ENCODE data around the gene SPOCD1.

The SPOCD1 gene

DNA sequence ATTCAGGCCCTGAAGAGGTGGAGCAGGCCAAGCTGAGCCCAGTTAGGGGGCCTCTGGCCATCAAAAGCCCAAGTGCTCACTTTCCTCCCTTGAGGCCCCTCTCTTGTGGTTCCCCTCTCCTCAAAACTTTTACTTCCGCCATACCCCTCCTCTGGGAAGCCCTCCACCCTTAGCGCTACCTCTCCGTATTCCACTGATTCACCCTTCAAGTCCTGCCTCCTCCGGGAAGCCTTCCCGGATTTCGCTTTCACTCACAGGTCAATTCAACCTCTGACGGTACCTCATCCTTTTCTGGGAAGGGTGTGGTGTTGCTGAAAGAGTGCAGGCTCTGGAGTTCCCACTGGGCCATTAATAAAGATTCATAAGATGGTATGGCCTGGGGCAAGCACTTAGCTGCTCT, 19.1 kb downstream of the SPOCD1 start:
- Histone ChIP-seq H3K27me3 (peaks cover 18% of the 10 kb centered on the region), H3K27ac (no peak overlapping the region), H3K4me3 (ENCODE audit: low read depth in 1 of 2, low read length in 1 of 2) (no peak overlapping the region), H3K9me3 (no peaks in the 10 kb centered on the region), H3K36me3 (no peaks in the 10 kb centered on the region), H3K4me1 (ENCODE audit: control insufficient read depth in 1 of 2, insufficient read depth in 1 of 2, low read depth in 1 of 2, low read length in 1 of 2) (peaks cover 0 to 8% of the 10 kb centered on the region in 2 experiments)
- TF ChIP-seq, protein P1, sequence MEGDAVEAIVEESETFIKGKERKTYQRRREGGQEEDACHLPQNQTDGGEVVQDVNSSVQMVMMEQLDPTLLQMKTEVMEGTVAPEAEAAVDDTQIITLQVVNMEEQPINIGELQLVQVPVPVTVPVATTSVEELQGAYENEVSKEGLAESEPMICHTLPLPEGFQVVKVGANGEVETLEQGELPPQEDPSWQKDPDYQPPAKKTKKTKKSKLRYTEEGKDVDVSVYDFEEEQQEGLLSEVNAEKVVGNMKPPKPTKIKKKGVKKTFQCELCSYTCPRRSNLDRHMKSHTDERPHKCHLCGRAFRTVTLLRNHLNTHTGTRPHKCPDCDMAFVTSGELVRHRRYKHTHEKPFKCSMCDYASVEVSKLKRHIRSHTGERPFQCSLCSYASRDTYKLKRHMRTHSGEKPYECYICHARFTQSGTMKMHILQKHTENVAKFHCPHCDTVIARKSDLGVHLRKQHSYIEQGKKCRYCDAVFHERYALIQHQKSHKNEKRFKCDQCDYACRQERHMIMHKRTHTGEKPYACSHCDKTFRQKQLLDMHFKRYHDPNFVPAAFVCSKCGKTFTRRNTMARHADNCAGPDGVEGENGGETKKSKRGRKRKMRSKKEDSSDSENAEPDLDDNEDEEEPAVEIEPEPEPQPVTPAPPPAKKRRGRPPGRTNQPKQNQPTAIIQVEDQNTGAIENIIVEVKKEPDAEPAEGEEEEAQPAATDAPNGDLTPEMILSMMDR (IDR thresholded peaks at IDR 0.05): no peak

DNA sequence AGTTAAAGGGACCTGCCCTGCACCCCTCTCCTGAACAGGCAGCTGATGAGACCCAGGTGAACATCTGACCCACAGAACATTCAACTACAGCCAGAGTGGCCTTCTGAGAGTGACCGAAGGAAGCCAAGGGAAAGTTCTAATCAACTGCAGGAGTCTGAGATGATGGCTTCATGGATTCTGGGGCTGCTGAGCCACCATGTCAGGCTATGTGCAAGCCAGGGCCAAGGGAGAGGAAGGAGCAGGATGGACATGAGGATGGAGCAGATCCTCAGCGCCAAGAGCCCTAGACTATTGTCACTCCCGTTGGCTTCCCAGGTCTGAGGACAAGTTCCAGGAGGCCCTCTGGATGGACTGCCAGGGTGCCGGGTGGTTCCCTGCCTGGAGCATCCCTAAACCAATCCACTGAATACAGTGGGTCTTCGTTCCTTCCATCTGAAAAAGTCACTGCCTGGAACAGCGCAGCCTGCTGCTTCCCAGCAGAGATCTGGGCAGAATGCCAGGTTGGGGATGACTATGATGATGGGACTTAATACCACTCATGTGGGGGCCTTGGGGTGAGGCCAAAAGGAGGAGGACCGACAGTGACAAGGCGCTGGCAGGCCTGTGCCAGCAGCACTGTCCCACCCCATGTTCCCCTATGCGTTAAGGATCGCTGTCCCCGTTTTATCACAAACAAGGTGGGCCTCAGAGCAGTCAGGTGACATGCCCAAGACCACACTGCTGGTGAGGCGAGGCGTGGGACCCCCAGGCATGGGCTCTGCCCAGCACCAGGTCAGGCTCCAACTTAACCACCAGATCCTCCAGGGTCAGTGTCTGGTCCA, 19.8 kb downstream of the SPOCD1 start:
- Histone ChIP-seq H3K27me3 (peaks cover 18% of the 10 kb centered on the region), H3K9me3 (no peaks in the 10 kb centered on the region), H3K4me1 (ENCODE audit: control insufficient read depth in 1 of 2, insufficient read depth in 1 of 2, low read depth in 1 of 2, low read length in 1 of 2) (peaks cover 0 to under 1% of the 10 kb centered on the region in 2 experiments), H3K36me3 (no peaks in the 10 kb centered on the region), H3K4me3 (ENCODE audit: low read depth in 1 of 2, low read length in 1 of 2) (no peak overlapping the region), H3K27ac (no peak overlapping the region)
- TF ChIP-seq, protein P1 (IDR thresholded peaks at IDR 0.05): no peak

GRCh38 chr1:31795096-31795675, 20.6 kb downstream of the SPOCD1 start:
- TF ChIP-seq, protein P1 (IDR thresholded peaks at IDR 0.05): no peak
- H3K27me3 ChIP-seq: peaks cover 18% of the 10 kb centered on the region
- no peaks in the 10 kb centered on the region for H3K9me3 ChIP-seq
- no peaks in the 10 kb centered on the region for H3K36me3 ChIP-seq
- no peak overlapping the region for H3K4me3 ChIP-seq (ENCODE audit: low read depth in 1 of 2, low read length in 1 of 2)
- H3K27ac ChIP-seq: no peak overlapping the region
- no peaks in the 10 kb centered on the region for H3K4me1 ChIP-seq (ENCODE audit: control insufficient read depth in 1 of 2, insufficient read depth in 1 of 2, low read depth in 1 of 2, low read length in 1 of 2)

DNA sequence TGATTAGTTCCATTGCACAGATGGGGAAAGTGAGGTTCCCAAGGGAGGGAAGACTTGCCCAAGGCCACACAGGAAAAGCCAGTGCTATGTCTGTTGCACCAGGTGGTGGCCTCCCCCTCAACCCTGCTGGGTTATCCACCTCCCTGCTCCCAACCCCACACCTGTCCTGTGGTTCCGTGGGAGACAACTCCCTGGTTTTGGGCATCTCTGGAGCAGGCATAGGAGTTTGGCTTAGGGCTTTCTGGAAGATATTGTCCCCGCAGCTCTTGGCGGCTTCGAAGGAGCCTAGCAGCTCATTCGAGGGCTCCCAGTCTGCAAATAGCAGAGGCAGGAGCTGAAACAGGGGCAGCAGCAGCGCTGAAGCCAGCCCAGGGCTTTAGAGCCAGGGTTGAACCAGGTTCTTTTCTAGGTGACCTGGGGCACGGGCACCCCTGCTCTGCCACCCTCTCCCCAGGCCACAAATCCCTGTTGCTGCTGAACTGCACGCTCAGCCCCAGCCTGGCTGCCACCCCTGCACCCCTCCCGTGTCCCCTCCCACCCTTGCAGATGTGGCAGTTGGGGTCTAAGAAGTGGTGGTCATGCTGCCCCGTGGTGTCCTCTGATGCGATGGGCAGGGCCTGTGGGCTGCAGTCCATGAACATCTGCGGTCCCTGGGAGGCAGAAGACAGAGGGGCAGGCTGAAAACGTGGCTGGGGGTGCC, 22.1 kb downstream of the SPOCD1 start:
- TF ChIP-seq, protein P1 (IDR thresholded peaks at IDR 0.05): no peak
- Histone ChIP-seq H3K27ac (no peak overlapping the region), H3K36me3 (no peaks in the 10 kb centered on the region), H3K4me1 (ENCODE audit: control insufficient read depth in 1 of 2, insufficient read depth in 1 of 2, low read depth in 1 of 2, low read length in 1 of 2) (peaks cover 2 to 9% of the 10 kb centered on the region in 2 experiments), H3K27me3 (peaks cover 18% of the 10 kb centered on the region), H3K4me3 (ENCODE audit: low read depth in 1 of 2, low read length in 1 of 2) (no peak overlapping the region), H3K9me3 (no peaks in the 10 kb centered on the region)

DNA sequence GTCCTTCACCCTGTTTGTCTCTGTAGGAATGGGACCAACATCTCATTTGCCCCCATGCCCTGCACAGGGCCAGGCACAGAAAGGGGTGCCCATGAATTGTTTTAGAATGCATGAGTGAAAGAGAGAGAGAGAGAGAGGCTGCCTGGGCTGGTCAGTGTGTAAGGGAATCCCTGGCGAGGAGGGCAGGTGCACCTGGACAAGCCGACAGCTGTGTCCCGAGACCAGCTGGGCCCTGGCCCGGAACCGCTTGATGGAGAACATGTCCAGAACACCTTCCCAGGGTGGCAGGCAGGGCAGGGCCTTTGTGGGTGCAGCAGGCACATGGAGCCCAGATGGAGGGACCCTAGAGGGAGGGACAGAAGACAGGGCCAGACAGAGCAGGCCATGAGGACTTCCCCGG, 22.7 kb downstream of the SPOCD1 start:
- Histone ChIP-seq H3K4me1 (ENCODE audit: control insufficient read depth in 1 of 2, insufficient read depth in 1 of 2, low read depth in 1 of 2, low read length in 1 of 2) (peaks cover 3 to 14% of the 10 kb centered on the region in 2 experiments), H3K9me3 (no peaks in the 10 kb centered on the region), H3K36me3 (no peaks in the 10 kb centered on the region), H3K4me3 (ENCODE audit: low read depth in 1 of 2, low read length in 1 of 2) (no peak overlapping the region), H3K27me3 (peaks cover 14% of the 10 kb centered on the region), H3K27ac (no peak overlapping the region)
- TF ChIP-seq, protein P1 (IDR thresholded peaks at IDR 0.05): no peak

All from neutrophil (primary cell).